Retinal pigment epithelial cell (primary cell): ENCODE results near the gene SEZ6L.

ENCODE experiments used
- DNase-seq: peaks from one replicate; pipeline ENCODE4 v3.0.0-alpha.2; 2010; ENCODE audit warnings: low read depth
- H3K4me3 ChIP-seq: 2 replicates; pipeline ENCODE4 v1.5.1; 2011; ENCODE audit warnings: mild to moderate bottlenecking, low read length, control low read depth, moderate library complexity
- TF ChIP-seq, protein P1 (sequence below): conservative IDR thresholded peaks from 2 replicates; pipeline ENCODE4 v1.5.1; 2011; ENCODE audit warnings: low read depth, low read length, control low read depth, inconsistent platforms

SEZ6L gene

DNA sequence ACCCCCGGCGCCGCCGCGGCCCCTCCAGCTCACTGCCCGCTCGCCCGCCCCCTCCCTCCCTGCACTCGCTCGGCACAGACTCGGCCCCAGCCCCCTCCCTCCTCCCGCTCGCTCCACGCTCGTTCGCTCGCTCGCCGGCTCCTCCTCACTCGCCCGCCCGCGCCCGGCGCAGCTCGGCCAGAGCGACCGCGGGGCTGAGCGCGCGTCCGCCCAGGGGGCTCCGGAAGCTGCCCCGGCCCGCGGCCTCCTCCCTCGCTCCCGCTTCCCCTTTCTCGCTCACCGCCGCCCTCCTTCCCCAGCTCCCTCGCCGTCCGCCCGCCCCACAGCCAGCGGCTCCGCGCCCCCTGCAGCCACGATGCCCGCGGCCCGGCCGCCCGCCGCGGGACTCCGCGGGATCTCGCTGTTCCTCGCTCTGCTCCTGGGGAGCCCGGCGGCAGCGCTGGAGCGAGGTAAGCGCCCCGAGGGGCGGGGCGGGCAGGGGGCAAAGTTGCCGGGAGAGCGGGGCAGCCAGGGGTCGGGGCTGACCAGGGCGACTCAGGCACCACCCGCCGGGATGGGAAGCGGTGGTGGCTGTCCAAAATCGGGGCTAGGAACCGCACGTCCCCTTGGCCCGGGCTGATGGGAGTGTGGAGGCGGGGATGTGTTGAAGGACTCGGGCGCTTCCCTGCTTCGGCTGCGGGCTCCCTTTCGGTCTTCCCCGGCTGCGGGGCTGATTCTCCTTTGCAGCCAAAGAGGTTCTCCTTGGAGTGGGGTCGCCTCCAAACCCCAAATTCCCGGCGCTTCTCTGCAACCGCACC lies at the start of gene SEZ6L:
TSS of gene SEZ6L (plus strand) at position 148 of the 797 bp plus-strand sequence. CDS start at position 356, 208 bp downstream.
- DNase-seq = no peak
- no peak within 1 kb of the TSS for H3K4me3 ChIP-seq

DNA sequence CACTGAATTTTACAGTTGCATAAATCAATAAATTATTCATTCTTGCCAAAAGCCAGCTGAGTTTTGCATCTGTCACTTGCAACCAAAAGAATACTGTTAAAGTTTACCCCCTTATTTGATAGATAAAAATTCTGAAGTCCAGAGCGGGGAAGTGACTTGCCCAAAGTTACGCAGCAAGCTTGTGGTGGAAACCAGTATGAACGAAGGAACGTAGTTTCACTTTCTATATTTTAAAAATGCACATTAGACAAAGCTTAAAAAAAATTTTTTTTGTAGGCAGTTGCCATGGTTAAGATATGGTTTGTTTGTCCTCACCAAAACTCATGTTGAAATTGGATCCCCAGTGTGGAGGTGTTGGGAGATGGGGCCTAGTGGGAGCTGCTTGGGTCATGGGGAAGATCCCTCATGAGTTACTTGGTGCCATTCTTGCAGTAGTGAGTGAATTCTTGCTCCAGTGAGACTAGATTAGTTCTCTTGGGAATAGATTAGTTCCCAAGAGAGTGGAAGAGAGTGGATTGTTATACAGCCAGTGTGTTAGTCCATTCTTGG lies 46.3 kb upstream of the SEZ6L start:
- no peak for DNase-seq
- H3K4me3 ChIP-seq = no peak overlapping the region
- TF ChIP-seq, protein P1, sequence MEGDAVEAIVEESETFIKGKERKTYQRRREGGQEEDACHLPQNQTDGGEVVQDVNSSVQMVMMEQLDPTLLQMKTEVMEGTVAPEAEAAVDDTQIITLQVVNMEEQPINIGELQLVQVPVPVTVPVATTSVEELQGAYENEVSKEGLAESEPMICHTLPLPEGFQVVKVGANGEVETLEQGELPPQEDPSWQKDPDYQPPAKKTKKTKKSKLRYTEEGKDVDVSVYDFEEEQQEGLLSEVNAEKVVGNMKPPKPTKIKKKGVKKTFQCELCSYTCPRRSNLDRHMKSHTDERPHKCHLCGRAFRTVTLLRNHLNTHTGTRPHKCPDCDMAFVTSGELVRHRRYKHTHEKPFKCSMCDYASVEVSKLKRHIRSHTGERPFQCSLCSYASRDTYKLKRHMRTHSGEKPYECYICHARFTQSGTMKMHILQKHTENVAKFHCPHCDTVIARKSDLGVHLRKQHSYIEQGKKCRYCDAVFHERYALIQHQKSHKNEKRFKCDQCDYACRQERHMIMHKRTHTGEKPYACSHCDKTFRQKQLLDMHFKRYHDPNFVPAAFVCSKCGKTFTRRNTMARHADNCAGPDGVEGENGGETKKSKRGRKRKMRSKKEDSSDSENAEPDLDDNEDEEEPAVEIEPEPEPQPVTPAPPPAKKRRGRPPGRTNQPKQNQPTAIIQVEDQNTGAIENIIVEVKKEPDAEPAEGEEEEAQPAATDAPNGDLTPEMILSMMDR = no peak

More for the DNA sequence above, at the start of gene SEZ6L:
- TF ChIP-seq, protein P1 = no peak

DNA sequence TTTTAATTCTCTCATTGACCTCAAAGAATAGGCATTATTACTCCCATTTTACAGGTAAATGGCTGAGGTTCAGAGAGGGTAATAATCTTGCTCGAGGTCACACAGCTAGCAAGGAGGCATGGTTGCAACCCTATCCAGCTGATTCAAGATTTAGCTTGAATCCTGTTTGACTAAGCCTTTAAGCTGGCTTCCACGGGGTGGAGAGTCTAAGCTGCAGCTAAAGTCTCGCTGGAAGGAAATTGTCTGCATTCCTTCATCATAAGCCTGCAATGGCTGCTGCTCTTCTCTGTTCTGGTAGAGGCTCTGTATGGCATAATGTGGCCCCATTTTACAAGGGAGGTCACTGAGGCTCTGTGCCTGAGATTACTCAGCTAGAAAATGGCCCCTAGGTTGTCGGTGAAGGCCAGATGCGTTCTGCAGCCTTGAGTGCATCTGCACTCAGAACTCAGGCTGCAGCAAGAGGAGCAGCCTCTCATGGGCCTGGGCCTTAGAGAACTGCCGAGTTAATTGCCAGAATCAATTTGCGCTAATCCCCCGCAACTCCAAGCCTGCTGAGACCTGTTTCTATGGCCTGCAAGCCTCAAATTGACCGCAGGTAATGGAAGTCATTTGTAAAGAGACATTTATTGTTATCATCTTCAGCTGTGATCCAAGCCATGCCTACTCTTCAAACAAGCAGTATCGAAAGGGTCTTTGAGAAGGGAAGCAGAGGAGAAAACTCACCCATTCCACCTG lies 44.1 kb upstream of the SEZ6L start:
- H3K4me3 ChIP-seq = no peak overlapping the region
- TF ChIP-seq, protein P1 = no peak
- DNase-seq = no peak

DNA sequence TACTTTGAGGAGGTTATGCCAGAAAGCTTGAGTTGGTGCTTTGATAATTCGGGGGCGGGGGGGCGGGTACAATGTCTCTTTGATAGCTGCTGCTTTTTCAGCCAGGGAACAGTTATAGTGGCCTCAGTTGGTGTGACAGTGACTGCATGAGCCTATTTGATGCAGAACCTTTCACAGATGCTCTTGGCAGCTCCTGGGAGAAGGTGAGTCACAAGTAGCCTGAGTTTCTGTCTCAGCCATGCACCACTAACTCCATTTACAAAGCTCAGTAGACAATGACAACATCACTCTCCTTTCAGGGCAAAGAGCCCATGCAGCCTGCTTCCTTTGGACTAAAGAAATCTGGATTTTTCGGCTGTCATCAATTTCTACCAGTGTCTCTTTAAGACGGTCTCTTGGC lies 42.1 kb upstream of the SEZ6L start:
- DNase-seq = no peak
- TF ChIP-seq, protein P1 = no peak
- H3K4me3 ChIP-seq = no peak overlapping the region

DNA sequence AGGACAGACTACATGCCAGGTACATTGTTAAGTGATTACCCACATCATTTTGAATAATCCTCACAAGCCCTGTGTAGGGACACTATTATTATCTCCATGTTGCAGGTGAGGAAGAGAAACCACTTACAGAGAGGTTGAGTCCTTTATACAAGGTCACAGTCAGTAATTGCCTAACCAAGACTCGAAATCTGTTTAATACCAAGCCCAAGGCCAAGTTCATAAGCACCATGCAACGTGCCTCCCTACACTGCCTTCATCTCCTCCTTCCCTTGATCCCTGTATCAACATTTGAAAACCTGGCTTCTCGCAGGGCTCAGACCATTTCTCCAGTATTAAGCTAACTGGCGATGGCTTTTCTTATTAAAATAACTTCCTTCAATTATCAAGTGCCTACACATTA lies 41.7 kb upstream of the SEZ6L start:
- TF ChIP-seq, protein P1 = no peak
- H3K4me3 ChIP-seq = no peak overlapping the region
- DNase-seq = no peak

DNA sequence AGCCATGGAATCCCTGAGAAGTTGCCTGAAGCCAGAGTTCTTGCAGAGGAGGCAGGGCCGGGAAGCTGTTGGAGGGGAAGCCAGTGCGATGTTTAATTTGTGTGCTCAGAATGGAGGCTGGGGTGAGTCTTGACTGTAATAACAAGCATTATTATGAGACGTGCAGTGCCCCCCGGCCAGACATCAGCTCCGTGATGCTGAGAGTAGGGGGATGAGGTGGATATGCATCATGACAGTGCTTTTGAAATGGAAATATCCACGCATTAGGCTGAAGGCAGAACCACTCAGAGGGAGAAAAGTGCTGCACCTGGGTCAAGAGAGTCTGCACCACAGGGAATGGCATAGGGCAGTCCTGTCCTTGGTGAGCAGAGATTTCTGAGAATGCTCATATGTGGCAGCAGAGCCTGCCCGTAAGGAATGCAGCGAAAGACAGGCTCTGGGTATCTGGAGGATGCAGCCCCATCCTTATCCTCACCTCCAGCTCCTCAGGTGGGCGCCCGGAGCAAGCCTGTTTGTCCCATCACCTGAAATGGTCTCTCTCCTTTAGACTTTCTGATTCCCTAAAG lies 37.6 kb upstream of the SEZ6L start:
- TF ChIP-seq, protein P1 = no peak
- no peak overlapping the region for H3K4me3 ChIP-seq
- no peak for DNase-seq
